HG03103 (cell line): ENCODE data around the gene MEAF6.

ENCODE experiments used
- ATAC-seq: cut with Tn5 transposase; IDR thresholded peaks from one replicate; pipeline ENCODE4 v1.9.1; 2021; ENCODE audit warnings: low read depth; ENCODE audit not compliant: unreplicated experiment

The MEAF6 gene

DNA sequence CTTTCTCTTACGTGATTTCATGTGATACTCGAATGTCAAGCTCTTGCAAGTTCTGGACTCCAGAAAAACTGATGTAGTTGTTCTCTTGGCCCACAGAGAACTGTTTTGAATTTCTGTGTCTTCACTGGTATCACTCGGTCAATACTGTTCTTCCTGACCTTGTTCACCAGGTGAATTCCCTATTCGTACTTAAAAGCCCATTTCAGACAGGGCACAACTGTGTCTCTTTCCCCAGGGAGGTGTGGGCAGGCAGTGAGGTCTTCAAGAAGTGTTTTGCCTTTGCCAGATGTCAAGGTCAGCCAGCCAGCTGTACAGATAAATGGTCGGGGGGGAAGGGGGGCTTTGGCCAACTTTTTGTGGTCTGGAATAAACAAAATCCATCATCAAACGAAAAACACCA, 67.7 kb downstream of the MEAF6 start:
- no peak for ATAC-seq

DNA sequence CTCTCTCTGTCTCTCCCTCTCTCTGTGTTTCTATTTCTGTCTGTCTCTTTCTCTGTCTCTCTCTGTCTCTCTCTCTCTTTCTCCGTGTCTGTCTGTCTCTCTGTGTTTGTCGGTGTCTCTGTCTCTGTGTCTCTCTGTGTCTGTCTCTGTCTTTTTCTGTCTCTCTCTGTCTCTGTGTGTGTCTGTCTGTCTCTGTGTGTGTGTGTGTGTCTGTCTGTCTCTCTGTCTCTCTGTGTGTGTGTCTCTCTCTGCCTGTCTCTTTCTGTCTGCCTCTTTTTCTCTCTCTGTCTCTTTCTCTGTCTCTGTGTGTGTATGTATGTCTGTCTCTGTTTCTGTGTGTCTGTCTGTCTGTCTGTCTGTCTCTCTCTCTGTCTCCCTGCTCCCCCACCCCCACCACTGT, 71.9 kb downstream of the MEAF6 start:
- ATAC-seq = no peak
